Ramos (cell line): ENCODE measurements around the gene RPTN.

Source experiments
- in situ Hi-C: fragments of 300-500 bp; cut with MboI; formaldehyde crosslinking; loops from one replicate; pipeline ENCODE4 v1.14.3; 2022; ENCODE audit warnings: low sequenced_read_pairs; ENCODE audit not compliant: unreplicated experiment

The RPTN gene

GRCh38 chr1:152159144-152159543 lies at the start of gene RPTN:
Gene RPTN (minus strand): TSS chr1:152159228. CDS start chr1:152157889, 1,339 bp downstream.
- in situ Hi-C loops = no loop called here

GRCh38 chr1:152198982-152199381 lies 40.0 kb upstream of the RPTN start:
- in situ Hi-C loops = no loop called here

- in situ Hi-C loops = no loop called here
Measured at GRCh38 chr1:152197361-152197941, 38.4 kb upstream of the RPTN start.

- in situ Hi-C loops = no loop called here
Measured at GRCh38 chr1:152191711-152192110, 32.7 kb upstream of the RPTN start.

- in situ Hi-C loops = no loop called here
Measured at GRCh38 chr1:152191260-152191659, 32.2 kb upstream of the RPTN start.

- in situ Hi-C loops = no loop called here
Measured at GRCh38 chr1:152190589-152190988, 31.6 kb upstream of the RPTN start.

- in situ Hi-C loops = loop anchor here (10.0 kb wide), 1 partner anchor 255 kb away; no protein-coding TSS in a partner anchor
Measured at GRCh38 chr1:152189657-152190442, 30.8 kb upstream of the RPTN start.

- in situ Hi-C loops = loop anchor here (10.0 kb wide), 1 partner anchor 256 kb away; no protein-coding TSS in a partner anchor
Measured at GRCh38 chr1:152188673-152189591, 29.9 kb upstream of the RPTN start.

GRCh38 chr1:152186556-152187285 lies 27.7 kb upstream of the RPTN start:
- in situ Hi-C loops = loop anchor here (10.0 kb wide), 1 partner anchor 258 kb away; no protein-coding TSS in a partner anchor

GRCh38 chr1:152185544-152186391 lies 26.7 kb upstream of the RPTN start:
- in situ Hi-C loops = loop anchor here (10.0 kb wide), 1 partner anchor 259 kb away; no protein-coding TSS in a partner anchor

GRCh38 chr1:152182944-152183361 lies 23.9 kb upstream of the RPTN start:
- in situ Hi-C loops = loop anchor here (5.0 to 10.0 kb wide), 2 partner anchors 131 to 262 kb away; no protein-coding TSS in a partner anchor

GRCh38 chr1:152182431-152182830 lies 23.4 kb upstream of the RPTN start:
- in situ Hi-C loops = loop anchor here (5.0 to 10.0 kb wide), 2 partner anchors 130 to 262 kb away; no protein-coding TSS in a partner anchor

- in situ Hi-C loops = no loop called here
Measured at GRCh38 chr1:152179566-152179965, 20.5 kb upstream of the RPTN start.

- in situ Hi-C loops = no loop called here
Measured at GRCh38 chr1:152170287-152170905, 11.4 kb upstream of the RPTN start.

- in situ Hi-C loops = no loop called here
Measured at GRCh38 chr1:152169366-152170025, 10.5 kb upstream of the RPTN start.

- in situ Hi-C loops = no loop called here
Measured at GRCh38 chr1:152168535-152168868, 9.5 kb upstream of the RPTN start.

GRCh38 chr1:152167835-152168534 lies 9.0 kb upstream of the RPTN start:
- in situ Hi-C loops = no loop called here
